ENCODE measurements around the gene COL26A1.

- TF ChIP-seq POLR2AphosphoS5 (IDR thresholded peaks at IDR 0.05; ENCODE audit: borderline replicate concordance, low read depth, low read length): no peak
- TF ChIP-seq FOXP2 (optimal IDR thresholded peaks at IDR 0.05; ENCODE audit: control extremely low read depth, extremely low read length, insufficient read depth): no peak
These were observed 69.6 kb downstream of the COL26A1 start for GRCh38 chr7:101432316-101432715.

All from SK-N-MC (cell line).